A549 treated with Hydrocortisone at 1 μM for 4 hours (cell line): Measurements from ENCODE around the gene ANKRD37. TPM values are rescaled to one million over a fixed set of nuclear protein-coding genes. Genes with fewer than 3 reads are reported as not detected.

ENCODE experiments used
- total RNA-seq: library from RNA; stranded (reverse); fragments of 200-300 nt; extraction: Qiagen RNA extraction; gene quantifications from 5 replicates; pipeline ENCODE4 v1.2.3, GENCODE V29; 2022

Gene ANKRD37, protein sequence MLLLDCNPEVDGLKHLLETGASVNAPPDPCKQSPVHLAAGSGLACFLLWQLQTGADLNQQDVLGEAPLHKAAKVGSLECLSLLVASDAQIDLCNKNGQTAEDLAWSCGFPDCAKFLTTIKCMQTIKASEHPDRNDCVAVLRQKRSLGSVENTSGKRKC
- total RNA-seq: 2.2 to 4.0 TPM (median 3.2 TPM) in 5 replicates

DNA sequence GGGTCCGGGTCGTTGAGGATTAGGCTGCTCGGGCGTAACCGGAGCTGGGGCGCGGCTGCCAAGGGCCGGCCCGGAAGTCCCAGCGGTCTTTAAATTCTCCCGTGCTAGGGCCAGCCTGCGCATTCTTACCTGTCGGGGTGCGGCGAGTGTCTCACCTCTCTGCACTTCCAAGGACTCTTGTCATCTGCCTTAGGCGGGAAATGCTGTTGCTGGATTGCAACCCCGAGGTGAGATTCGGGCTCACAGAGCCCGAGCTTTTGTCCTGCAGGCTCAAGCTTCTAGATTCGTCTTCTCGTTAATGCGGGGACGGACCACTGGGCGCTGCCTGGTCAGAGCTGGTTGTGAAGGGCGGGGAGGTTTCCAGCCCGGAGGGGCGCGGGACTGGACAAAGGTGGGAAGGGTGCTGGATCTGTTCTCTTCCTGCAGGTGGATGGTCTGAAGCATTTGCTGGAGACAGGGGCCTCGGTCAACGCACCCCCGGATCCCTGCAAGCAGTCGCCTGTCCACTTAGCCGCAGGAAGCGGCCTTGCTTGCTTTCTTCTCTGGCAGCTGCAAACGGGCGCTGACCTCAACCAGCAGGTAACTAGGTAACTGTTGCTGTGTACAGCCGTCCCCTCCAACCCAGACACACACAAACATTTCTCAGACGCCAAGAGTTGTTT lies at the start of gene ANKRD37:
Gene ANKRD37, plus strand, starts transcription at position 118 of the 662 bp plus-strand sequence. Its CDS starts 83 bp downstream, at position 201.

GRCh38 chr4:185395238-185395955 lies 1.2 kb upstream of the ANKRD37 start, which contains the start of gene LRP2BP:
Gene LRP2BP (minus strand): TSS chr4:185395924. CDS start chr4:185378186, 17,738 bp downstream.

GRCh38 chr4:185425647-185426352 lies 29.2 kb downstream of the ANKRD37 start, which contains the start of gene UFSP2:
Gene UFSP2 (minus strand): TSS chr4:185425964. CDS start chr4:185425868, 96 bp downstream.

Other genes with a start within 250 kb of the ANKRD37 start
- 7.6 to 15.2 TPM (median 12.0 TPM) in 5 replicates for gene CFAP97, start 192.8 kb upstream of the ANKRD37 start, total RNA-seq
- 6.3 to 8.7 TPM (median 8.2 TPM) in 5 replicates for gene SNX25, start 187.2 kb upstream of the ANKRD37 start, total RNA-seq
- gene LRP2BP, start 917 bp upstream of the ANKRD37 start, total RNA-seq: 0.06 to 0.17 TPM (median 0.13 TPM) in 5 replicates
- gene UFSP2, start 29.1 kb downstream of the ANKRD37 start, total RNA-seq: 11.0 to 14.6 TPM (median 12.7 TPM) in 5 replicates
- gene CCDC110, start 74.9 kb downstream of the ANKRD37 start, total RNA-seq: not detected in 5 replicates
- gene PDLIM3, start 138.7 kb downstream of the ANKRD37 start, total RNA-seq: 0.10 to 0.54 TPM (median 0.24 TPM) in 5 replicates